Effector CD4-positive, alpha-beta T cell (primary cell): Measurements from ENCODE around the gene G6PC3.
"Not testable (repeated sequence)": the region's sequence is repeated elsewhere in the genome, so short reads cannot be mapped to it uniquely, and the experiment has no call there.

Experiments
- DNase-seq: peaks from one replicate; pipeline ENCODE4 v3.0.0-alpha.2; 2020

Gene G6PC3

GRCh38 chr17:44109312-44109630 lies 38.7 kb downstream of the G6PC3 start:
- DNase-seq = no peak

GRCh38 chr17:44110011-44110686 lies 39.6 kb downstream of the G6PC3 start:
- DNase-seq = no peak

DNA sequence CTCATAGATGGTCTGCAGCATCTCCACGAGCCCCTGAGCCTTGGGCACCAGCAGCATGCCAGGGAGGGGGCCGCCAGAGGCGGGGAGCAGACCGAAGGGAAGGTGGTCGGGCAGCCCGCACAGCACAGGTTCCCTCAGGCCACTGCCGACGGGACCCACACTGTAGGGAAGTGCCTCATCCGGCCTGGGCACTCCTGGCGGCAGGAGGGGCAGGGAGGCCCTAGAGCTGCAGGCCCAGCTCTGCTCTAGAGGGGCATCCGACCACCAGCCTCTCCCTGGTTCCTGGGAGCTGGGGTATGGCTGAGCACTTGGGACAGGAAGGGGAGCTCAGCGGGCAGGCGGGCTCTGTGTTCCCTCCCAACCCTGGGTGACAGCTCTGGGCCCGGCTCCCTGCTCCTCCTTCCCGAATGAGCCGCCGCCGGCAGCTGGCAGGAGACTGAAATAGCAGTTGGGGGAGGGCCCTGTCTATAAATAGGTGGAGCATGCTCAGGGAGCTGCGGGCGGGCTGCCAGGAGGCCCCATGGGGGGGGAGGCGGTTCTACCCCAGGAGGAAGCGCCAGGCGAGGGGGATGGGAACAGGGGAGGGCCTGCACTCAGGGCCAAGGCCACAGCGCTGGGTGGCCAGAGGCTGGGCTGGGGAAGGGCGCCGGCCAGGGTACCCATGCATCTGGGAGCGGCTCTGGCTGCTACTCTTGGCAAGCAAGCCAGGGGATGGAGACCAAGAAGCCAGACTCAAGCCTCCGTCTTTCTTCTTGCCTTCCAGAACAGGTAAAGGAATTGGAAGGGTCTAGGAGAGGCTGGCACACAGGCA lies 40.5 kb downstream of the G6PC3 start:
- DNase-seq = no peak

GRCh38 chr17:44111777-44112176 lies 41.2 kb downstream of the G6PC3 start:
- DNase-seq = no peak

GRCh38 chr17:44112284-44113280 lies 42.0 kb downstream of the G6PC3 start:
- DNase-seq = no peak

GRCh38 chr17:44113382-44113781 lies 42.8 kb downstream of the G6PC3 start:
- no peak for DNase-seq

- DNase-seq = no peak
Observed at GRCh38 chr17:44113868-44114840, 43.6 kb downstream of the G6PC3 start.

- DNase-seq = no peak
Observed at GRCh38 chr17:44115585-44116415, 45.3 kb downstream of the G6PC3 start.

DNA sequence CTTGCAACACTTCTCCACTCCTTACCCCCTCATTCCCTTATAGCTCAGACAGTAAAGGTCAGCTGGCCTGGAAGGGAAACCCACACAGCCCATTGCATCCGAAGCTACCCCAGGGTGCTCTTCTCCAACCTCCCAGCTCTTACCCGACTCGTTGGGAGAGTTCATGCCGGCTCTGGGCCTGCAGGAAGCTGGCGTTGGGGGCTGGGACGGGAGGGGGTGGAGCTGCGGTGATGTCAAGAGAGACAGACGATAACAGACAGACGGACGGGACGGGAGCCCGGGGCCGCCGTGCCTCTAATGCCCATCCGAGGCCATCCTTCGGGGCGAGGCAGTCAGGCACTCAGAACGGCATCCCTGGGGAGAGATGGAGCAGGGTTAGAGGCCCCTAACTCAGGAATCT lies 46.8 kb downstream of the G6PC3 start:
- no peak for DNase-seq

DNA sequence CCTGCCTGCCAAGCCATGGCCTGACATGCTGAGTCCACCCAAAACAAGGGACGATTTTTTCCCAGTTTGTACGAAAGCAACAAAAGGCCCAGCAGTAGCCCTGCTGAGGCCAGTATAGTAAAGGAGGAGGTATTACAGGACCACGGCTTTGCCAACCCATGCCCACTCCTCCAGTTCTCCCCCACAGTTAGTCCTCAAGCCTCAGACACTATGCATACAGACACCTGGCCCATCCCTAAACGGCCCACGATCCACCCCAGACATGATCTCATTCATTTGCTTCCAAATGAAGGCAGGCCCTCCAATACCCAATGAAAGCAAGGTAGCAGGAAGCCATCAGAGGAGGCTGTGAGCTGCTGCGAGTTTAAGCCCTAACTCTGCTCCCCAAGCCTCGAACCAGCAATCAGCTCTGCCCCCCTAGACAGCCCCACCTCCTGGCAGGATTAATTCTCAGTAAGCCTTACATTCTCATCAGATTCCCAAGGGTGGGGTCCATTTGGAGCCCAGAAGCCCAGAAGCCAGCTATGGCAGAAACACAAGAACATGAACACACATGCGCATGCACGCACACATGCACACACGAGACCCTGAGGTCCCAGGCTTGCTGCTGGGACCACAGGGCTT lies 48.0 kb downstream of the G6PC3 start:
- DNase-seq = no peak

GRCh38 chr17:44119062-44119461 lies 48.5 kb downstream of the G6PC3 start:
- DNase-seq = no peak

DNA sequence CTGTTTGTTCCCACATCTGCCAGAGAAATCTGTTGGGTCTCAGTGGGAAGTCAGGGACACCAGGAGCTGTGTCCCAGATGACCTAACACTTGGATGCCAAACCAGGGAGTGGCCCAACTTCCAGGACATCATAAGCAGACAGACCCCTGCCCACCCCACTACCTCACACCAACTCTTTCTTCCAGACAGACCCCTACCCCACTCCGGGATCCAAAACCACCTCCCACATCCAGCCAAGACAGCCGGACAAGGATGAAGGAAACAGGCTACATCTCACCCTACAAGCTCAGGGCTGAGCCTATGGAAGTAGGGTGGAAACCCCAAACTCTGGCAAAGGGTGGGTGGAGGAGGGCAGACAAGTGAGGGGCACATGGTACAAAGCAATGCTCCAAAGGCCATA lies 49.3 kb downstream of the G6PC3 start:
- no peak for DNase-seq

DNA sequence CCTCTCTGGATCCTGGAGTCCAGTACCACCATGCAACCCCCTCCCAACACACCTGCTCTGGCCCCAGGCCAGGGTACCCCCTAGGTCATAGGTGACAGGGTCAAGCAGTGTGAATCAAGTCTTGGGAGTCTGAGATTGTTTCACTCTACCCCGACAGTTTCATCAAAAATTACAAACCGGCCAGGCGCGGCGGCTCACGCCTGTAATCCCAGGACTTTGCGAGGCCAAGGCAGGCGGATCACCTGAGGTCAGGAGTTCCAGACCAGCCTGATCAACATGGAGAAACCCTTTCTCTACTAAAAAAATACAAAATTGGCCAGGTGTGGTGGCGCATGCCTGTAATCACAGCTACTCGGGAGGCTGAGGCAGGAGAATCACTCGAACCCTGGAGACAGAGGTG lies 49.7 kb downstream of the G6PC3 start:
- not testable (repeated sequence) for DNase-seq

GRCh38 chr17:44120851-44121605 lies 50.5 kb downstream of the G6PC3 start:
- DNase-seq = no peak

- DNase-seq = no peak
Observed at GRCh38 chr17:44121997-44122815, 51.7 kb downstream of the G6PC3 start.

- DNase-seq = no peak
Observed at GRCh38 chr17:44122816-44123355, 52.4 kb downstream of the G6PC3 start.

DNA sequence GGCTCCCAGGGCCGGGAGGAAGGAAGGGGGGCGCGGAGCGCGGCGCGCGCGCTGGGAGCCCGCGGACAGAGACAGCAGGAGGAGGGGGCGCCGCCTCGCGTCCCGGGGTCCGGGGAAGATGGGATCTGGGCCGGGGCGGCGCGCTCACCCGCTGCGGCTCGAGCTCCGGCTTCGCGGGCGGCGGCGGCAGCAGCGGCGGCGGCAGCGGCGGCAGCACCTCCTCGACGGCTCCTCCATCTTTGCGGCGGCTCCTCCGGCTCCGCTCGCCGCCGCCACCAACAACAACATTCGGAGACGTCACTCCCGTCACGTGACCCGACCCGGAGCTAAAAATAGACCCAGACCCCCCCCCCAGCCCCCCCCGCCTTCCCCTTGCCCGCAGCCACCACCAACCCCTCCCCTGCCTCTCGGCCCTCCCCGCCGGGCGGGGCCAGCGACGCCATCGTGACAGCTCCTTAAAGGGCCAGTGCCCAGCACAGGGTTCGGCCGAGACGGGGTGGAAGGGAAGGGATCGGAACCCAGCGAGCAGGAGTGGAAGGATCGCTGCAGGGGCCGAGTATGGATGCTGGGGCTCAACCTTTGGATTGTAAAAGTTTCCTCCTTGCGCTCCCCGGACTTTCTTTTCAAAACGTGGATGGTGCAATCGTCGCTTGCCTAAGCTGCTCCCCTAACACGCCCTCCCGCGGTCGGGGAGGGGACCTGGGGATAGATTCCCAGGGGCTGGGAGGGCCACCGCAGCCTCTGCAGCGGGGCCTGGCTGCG lies 53.0 kb downstream of the G6PC3 start, which contains the start of gene HDAC5:
Gene HDAC5 (minus strand): TSS at position 286 of the 762 bp plus-strand sequence. CDS start 6,126 bp downstream, outside the sequence.
- DNase-seq = peak; percentile 96

DNA sequence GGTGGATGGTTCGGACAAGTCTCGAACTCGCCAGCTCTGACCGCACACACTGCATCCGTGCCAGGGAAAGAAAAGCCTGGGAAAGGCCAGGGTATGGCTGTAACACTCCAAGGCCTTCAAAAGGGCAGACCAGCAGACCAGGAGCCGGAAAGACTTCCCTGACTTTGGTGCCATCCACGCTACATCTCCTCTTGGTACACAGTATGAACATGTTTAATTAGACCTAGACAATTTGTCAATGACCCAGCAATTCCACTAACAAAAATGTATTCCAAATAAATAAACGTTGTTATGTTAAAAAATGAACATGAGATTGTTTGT lies 53.5 kb downstream of the G6PC3 start:
- DNase-seq = no peak
